ENCODE data around the gene MCAT. TPM values are rescaled to one million over a fixed set of nuclear protein-coding genes. Genes with fewer than 3 reads are reported as not detected.

Gene MCAT
- total and polyA plus RNA-seq, 2 donors (not counting 3 experiments of a cell fraction or from before 2014, with no cell fraction given) = 16.9 to 23.2 TPM

- DNase-seq (ENCODE audit: low read depth, low spot score) (no peak), FAIRE-seq (no peak)
- Histone ChIP-seq H2AFZ (ENCODE audit: low read depth, low read length) (no peak overlapping the region), H3K4me3 (replicated peaks in 1 of 3; ENCODE audit: insufficient read depth in 1 of 3, low read depth in 1 of 3, low read length in 3 of 3) (no peak overlapping the region), H3K9me1 (replicated peaks; ENCODE audit: control insufficient read depth, extremely low read depth, insufficient read depth, low read length) (no peaks in the 10 kb centered on the region), H3K79me2 (ENCODE audit: control insufficient read depth, insufficient read depth, low read length) (no peaks in the 10 kb centered on the region), H3K36me3 (ENCODE audit: control insufficient read depth in 2 of 2, extremely low read depth in 1 of 2, insufficient read depth in 2 of 2, low read length in 2 of 2) (peaks cover 0 to 10% of the 10 kb centered on the region in 2 experiments), H3K27me3 (ENCODE audit: control insufficient read depth in 2 of 2, insufficient read depth in 2 of 2, low read length in 2 of 2) (no peaks in the 10 kb centered on the region), H3K4me1 (ENCODE audit: control insufficient read depth, extremely low read depth, insufficient read depth, low read length) (peaks cover 6% of the 10 kb centered on the region), H3K27ac (ENCODE audit: insufficient read depth, low read depth, low read length) (no peak overlapping the region), H3K9ac (replicated peaks; ENCODE audit: extremely low read depth, insufficient read depth, low read length) (no peak overlapping the region), H3K4me2 (ENCODE audit: insufficient read depth, low read length) (no peak overlapping the region), H4K20me1 (replicated peaks; ENCODE audit: control insufficient read depth, extremely low read depth, insufficient read depth, low read length) (no peaks in the 10 kb centered on the region), H3K9me3 (replicated peaks; ENCODE audit: control insufficient read depth, insufficient read depth, low read length) (no peaks in the 10 kb centered on the region)
- CTCF ChIA-PET = no interaction called here
- POLR2A ChIA-PET = interaction anchor here (0.6 kb wide), 1 partner anchor 50 kb away, joined by 5 read pairs; no protein-coding TSS in a partner anchor
- TF ChIP-seq CTCF (IDR thresholded peaks at IDR 0.05; ENCODE audit: extremely low read depth in 1 of 2, insufficient read depth in 1 of 2, low read depth in 1 of 2, low read length in 2 of 2) (no peak), POLR2A (IDR thresholded peaks at IDR 0.05; ENCODE audit: low read depth, low read length) (no peak), FOS (IDR thresholded peaks at IDR 0.05; ENCODE audit: borderline replicate concordance, insufficient read depth, low read length) (no peak), MAX (IDR thresholded peaks at IDR 0.05; ENCODE audit: insufficient read depth, insufficient read length) (no peak), GATA2 (IDR thresholded peaks at IDR 0.05; ENCODE audit: insufficient read depth, insufficient read length, low read depth, low read length) (no peak), JUN (IDR thresholded peaks at IDR 0.05; ENCODE audit: borderline replicate concordance, insufficient read depth, insufficient read length, low read depth) (no peak), EZH2 (IDR thresholded peaks at IDR 0.05; ENCODE audit: borderline replicate concordance, low read depth, low read length, severe bottlenecking) (no peak), POLR2AphosphoS5 (IDR thresholded peaks at IDR 0.05; ENCODE audit: insufficient read depth, low read depth, low read length) (no peak), MYC (IDR thresholded peaks at IDR 0.05; ENCODE audit: low read depth, low read length) (no peak)
- no TSS peak for BruUV-seq (replicated peaks)
- intact Hi-C loops (cut with micrococcal nuclease) (no loop called here), dilution Hi-C loops (cut with MboI; ENCODE audit: extremely low pct_ligation_motif_present, low sequenced_read_pairs) (no loop called here)
These were observed 15.1 kb downstream of the MCAT start for GRCh38 chr22:43128116-43128515.

Data from endothelial cell of umbilical vein (primary cell).